ENCODE data around the gene HEG1. TPM values are rescaled to one million over a fixed set of nuclear protein-coding genes. Genes with fewer than 3 reads are reported as not detected.

Gene HEG1
- total and polyA plus RNA-seq, 2 of the 8 experiments (the other 6 are each of a cell fraction or from before 2014, with no cell fraction given): 5.3 to 9.7 TPM

GRCh38 chr3:124997303-124998246 is 58.2 kb downstream of the HEG1 start (continued):
- TF ChIP-seq TCF12 (IDR thresholded peaks at IDR 0.05; ENCODE audit: low read depth, low read length) (no peak), CHD1 (IDR thresholded peaks at IDR 0.05; ENCODE audit: low read depth, low read length) (no peak), USF2 (IDR thresholded peaks at IDR 0.05; ENCODE audit: low read length) (no peak), RFX5 (IDR thresholded peaks at IDR 0.05; ENCODE audit: borderline replicate concordance, low read depth, low read length) (no peak), SP2 (IDR thresholded peaks at IDR 0.05; ENCODE audit: low read length) (no peak), HDAC6 (IDR thresholded peaks at IDR 0.05; ENCODE audit: low read depth, low read length) (no peak)

Measured in H1 (cell line).